Measurements from ENCODE around the gene WNT6. TPM values are rescaled to one million over a fixed set of nuclear protein-coding genes. Genes with fewer than 3 reads are reported as not detected.

The WNT6 gene
- polyA plus RNA-seq, 1 experiment: not detected

- peaks cover 27% of the 10 kb centered on the region for H3K27me3 ChIP-seq (ENCODE audit: control insufficient read depth, insufficient read depth, low read length)
- H3K4me3 ChIP-seq (ENCODE audit: low read depth, low read length): no peak overlapping the region
- POLR2A ChIA-PET: no interaction called here
- DNase-seq (ENCODE audit: low read depth): no peak
- no peaks in the 10 kb centered on the region for H3K36me3 ChIP-seq (ENCODE audit: control insufficient read depth, insufficient read depth, low read length)
- CTCF ChIA-PET: interaction anchor here (1.5 to 24.5 kb wide), 3 partner anchors 8 to 107 kb away, joined by 4 to 726 read pairs (median 726); partner anchors contain the start of gene WNT10A
- TF ChIP-seq, protein P1, sequence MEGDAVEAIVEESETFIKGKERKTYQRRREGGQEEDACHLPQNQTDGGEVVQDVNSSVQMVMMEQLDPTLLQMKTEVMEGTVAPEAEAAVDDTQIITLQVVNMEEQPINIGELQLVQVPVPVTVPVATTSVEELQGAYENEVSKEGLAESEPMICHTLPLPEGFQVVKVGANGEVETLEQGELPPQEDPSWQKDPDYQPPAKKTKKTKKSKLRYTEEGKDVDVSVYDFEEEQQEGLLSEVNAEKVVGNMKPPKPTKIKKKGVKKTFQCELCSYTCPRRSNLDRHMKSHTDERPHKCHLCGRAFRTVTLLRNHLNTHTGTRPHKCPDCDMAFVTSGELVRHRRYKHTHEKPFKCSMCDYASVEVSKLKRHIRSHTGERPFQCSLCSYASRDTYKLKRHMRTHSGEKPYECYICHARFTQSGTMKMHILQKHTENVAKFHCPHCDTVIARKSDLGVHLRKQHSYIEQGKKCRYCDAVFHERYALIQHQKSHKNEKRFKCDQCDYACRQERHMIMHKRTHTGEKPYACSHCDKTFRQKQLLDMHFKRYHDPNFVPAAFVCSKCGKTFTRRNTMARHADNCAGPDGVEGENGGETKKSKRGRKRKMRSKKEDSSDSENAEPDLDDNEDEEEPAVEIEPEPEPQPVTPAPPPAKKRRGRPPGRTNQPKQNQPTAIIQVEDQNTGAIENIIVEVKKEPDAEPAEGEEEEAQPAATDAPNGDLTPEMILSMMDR (IDR thresholded peaks at IDR 0.05; ENCODE audit: insufficient read depth, low read depth, low read length): no peak
These were observed 28.7 kb downstream of the WNT6 start for GRCh38 chr2:218888341-218888740.

GRCh38 chr2:218889937-218890336, 30.3 kb downstream of the WNT6 start:
- no peak for DNase-seq (ENCODE audit: low read depth)
- no peaks in the 10 kb centered on the region for H3K36me3 ChIP-seq (ENCODE audit: control insufficient read depth, insufficient read depth, low read length)
- TF ChIP-seq, protein P1 (IDR thresholded peaks at IDR 0.05; ENCODE audit: insufficient read depth, low read depth, low read length): no peak
- ChIA-PET POLR2A (no interaction called here), CTCF (interaction anchor here (1.0 to 24.5 kb wide), 3 partner anchors 6 to 90 kb away, joined by 4 to 726 read pairs (median 726); partner anchors contain the start of gene WNT10A)
- no peak overlapping the region for H3K4me3 ChIP-seq (ENCODE audit: low read depth, low read length)
- H3K27me3 ChIP-seq (ENCODE audit: control insufficient read depth, insufficient read depth, low read length): peaks cover 32% of the 10 kb centered on the region

- peaks cover 32% of the 10 kb centered on the region for H3K27me3 ChIP-seq (ENCODE audit: control insufficient read depth, insufficient read depth, low read length)
- ChIA-PET CTCF (interaction anchor here (24.5 kb wide), 1 partner anchor 12 kb away, joined by 726 read pairs; the partner anchor contains the start of gene WNT10A), POLR2A (no interaction called here)
- H3K36me3 ChIP-seq (ENCODE audit: control insufficient read depth, insufficient read depth, low read length): no peaks in the 10 kb centered on the region
- TF ChIP-seq, protein P1 (IDR thresholded peaks at IDR 0.05; ENCODE audit: insufficient read depth, low read depth, low read length): no peak
- no peak for DNase-seq (ENCODE audit: low read depth)
- H3K4me3 ChIP-seq (ENCODE audit: low read depth, low read length): no peak overlapping the region
These were observed 30.8 kb downstream of the WNT6 start for GRCh38 chr2:218890369-218890768.

DNA sequence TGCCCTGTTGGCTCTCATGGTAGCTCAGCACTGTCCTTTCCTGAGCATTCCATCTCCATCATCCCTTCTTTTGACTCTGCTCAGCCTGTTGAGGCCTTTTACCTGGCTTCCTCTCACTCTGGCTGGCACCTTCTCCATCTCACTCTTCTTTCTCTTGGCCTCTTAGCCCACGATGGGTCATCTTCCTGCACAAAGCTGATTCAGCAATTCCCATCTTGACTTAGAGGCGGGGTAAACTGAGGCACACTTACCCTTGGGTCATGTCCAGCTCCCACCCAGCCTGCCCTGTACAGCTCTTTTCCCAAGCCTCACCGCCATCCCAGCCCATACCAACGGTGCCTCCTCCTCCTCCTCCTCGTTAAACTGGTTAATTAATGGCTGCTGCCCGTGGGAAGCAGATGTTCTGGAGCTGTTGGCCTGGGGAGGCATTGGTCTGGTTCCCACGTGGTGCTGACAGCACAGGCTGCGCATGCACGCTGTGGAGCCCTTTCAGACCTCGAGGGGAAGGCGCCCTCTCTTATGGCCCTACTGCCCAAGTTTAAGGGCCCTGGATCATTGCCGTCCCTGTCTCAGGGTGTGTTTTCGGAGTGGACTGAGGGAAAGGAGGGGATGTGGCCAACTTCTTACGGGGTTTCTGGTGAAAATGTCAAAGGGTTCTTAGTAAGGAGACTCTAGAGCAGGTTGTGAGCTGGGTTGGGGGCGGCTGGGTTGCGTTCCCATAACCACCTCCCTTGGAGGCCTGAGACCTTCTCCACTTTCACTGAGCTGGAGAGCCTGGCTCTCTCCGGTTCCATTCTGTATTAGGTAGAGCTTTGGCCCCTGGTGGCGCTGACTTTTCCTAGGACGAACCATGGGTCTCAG, 31.9 kb downstream of the WNT6 start:
- CTCF ChIA-PET: interaction anchor here (0.5 to 24.5 kb wide), 2 partner anchors 13 to 110 kb away, joined by 3 to 726 read pairs; partner anchors contain the start of gene WNT10A
- TF ChIP-seq, protein P1 (IDR thresholded peaks at IDR 0.05; ENCODE audit: insufficient read depth, low read depth, low read length): no peak
- POLR2A ChIA-PET: no interaction called here

GRCh38 chr2:218892693-218893348, 33.2 kb downstream of the WNT6 start:
- TF ChIP-seq, protein P1 (IDR thresholded peaks at IDR 0.05; ENCODE audit: insufficient read depth, low read depth, low read length): peak; percentile 44
- no peak for DNase-seq (ENCODE audit: low read depth)
- ChIA-PET CTCF (interaction anchor here (1.1 to 24.5 kb wide), 3 partner anchors 14 to 41 kb away, joined by 3 to 726 read pairs (median 5); partner anchors contain the start of gene WNT10A), POLR2A (no interaction called here)
- Histone ChIP-seq H3K27me3 (ENCODE audit: control insufficient read depth, insufficient read depth, low read length) (peaks cover 32% of the 10 kb centered on the region), H3K36me3 (ENCODE audit: control insufficient read depth, insufficient read depth, low read length) (no peaks in the 10 kb centered on the region), H3K4me3 (ENCODE audit: low read depth, low read length) (peak overlapping the region; percentile 23; the same call in 1 of the 2 replicates)

More for the DNA sequence above, 31.9 kb downstream of the WNT6 start:
- Histone ChIP-seq H3K4me3 (ENCODE audit: low read depth, low read length) (no peak overlapping the region), H3K36me3 (ENCODE audit: control insufficient read depth, insufficient read depth, low read length) (no peaks in the 10 kb centered on the region), H3K27me3 (ENCODE audit: control insufficient read depth, insufficient read depth, low read length) (peaks cover 32% of the 10 kb centered on the region)
- DNase-seq (ENCODE audit: low read depth): no peak
